SIG-M5 (cell line): ENCODE data around the gene ASTN1.

Experiments
- DNase-seq: peaks from one replicate; lab custom pipeline; 2025; lab: John Stamatoyannopoulos, UW

Gene ASTN1

GRCh38 chr1:177164380-177165068, at the start of gene ASTN1:
Gene ASTN1, minus strand, starts transcription at chr1:177164712. Its CDS starts 36 bp downstream, at chr1:177164676.
- DNase-seq, result no peak

- DNase-seq, result no peak
These were observed 46.7 kb upstream of the ASTN1 start for GRCh38 chr1:177211231-177211630.

GRCh38 chr1:177210071-177210470, 45.6 kb upstream of the ASTN1 start:
- DNase-seq, result no peak

- DNase-seq, result no peak
These were observed 44.8 kb upstream of the ASTN1 start for GRCh38 chr1:177209357-177209756.

GRCh38 chr1:177208920-177209319, 44.4 kb upstream of the ASTN1 start:
- DNase-seq, result no peak

- no peak for DNase-seq
These were observed 42.4 kb upstream of the ASTN1 start for GRCh38 chr1:177206831-177207355.

GRCh38 chr1:177200290-177200689, 35.8 kb upstream of the ASTN1 start:
- DNase-seq, result no peak

- DNase-seq, result no peak
These were observed 33.7 kb upstream of the ASTN1 start for GRCh38 chr1:177198243-177198642.

GRCh38 chr1:177190308-177190970, 25.9 kb upstream of the ASTN1 start:
- no peak for DNase-seq

- DNase-seq, result no peak
These were observed 22.1 kb upstream of the ASTN1 start for GRCh38 chr1:177186639-177187038.

- no peak for DNase-seq
These were observed 20.7 kb upstream of the ASTN1 start for GRCh38 chr1:177185209-177185608.

- no peak for DNase-seq
These were observed 19.3 kb upstream of the ASTN1 start for GRCh38 chr1:177183836-177184235.

- no peak for DNase-seq
These were observed 17.2 kb upstream of the ASTN1 start for GRCh38 chr1:177181631-177182291.

GRCh38 chr1:177181280-177181630, 16.7 kb upstream of the ASTN1 start:
- DNase-seq, result no peak

- no peak for DNase-seq
These were observed 10.6 kb upstream of the ASTN1 start for GRCh38 chr1:177174921-177175634.

- no peak for DNase-seq
These were observed 9.5 kb upstream of the ASTN1 start for GRCh38 chr1:177173976-177174375.

- DNase-seq, result no peak
These were observed 8.4 kb upstream of the ASTN1 start for GRCh38 chr1:177172866-177173265.

- DNase-seq, result no peak
These were observed 7.8 kb upstream of the ASTN1 start for GRCh38 chr1:177172272-177172671.

- no peak for DNase-seq
These were observed 7.1 kb upstream of the ASTN1 start for GRCh38 chr1:177171536-177172123.

- no peak for DNase-seq
These were observed 6.4 kb upstream of the ASTN1 start, which contains the start of gene BRINP2 for GRCh38 chr1:177170756-177171535. Gene BRINP2, plus strand, starts transcription at chr1:177170958. Its CDS starts 58,919 bp downstream, at chr1:177229877.

GRCh38 chr1:177165069-177165439, 542 bp upstream of the ASTN1 start:
- DNase-seq, result no peak
